Inferior parietal cortex (tissue), 1 donor: ENCODE results near the gene RHBG.
A peak's percentile ranks its signal among the peaks of the same experiment; 100 is the strongest.
"Not testable (repeated sequence)": the region's sequence is repeated elsewhere in the genome, so short reads cannot be mapped to it uniquely, and the experiment has no call there.

Experiments
- DNase-seq: peaks from one replicate; pipeline ENCODE4 v3.0.0-alpha.2; 2016; ENCODE audit errors: extremely low spot score

The RHBG gene

DNA sequence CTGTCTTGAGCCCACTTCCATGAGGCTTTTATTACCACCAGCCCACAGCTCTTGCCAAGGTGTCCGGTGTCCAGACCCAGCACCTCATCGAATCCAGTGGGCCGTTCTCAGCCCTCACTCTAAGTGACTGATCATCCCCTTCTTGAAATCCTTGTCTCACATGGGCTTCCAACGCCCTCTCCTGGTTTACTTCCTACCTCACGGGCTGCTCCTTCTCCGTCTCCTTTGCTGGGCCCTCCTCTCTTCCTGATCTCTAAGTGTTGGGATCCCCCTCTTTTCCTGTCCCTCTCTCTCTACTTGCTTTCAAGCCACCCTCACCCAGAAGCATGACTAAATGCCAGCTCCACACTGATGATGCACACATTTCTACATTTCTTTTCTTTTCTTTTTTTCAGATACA lies 9.0 kb upstream of the RHBG start:
- DNase-seq: no peak

GRCh38 chr1:156360534-156360933 lies 8.5 kb upstream of the RHBG start:
- DNase-seq: no peak

GRCh38 chr1:156365754-156366153 lies 3.3 kb upstream of the RHBG start:
- no peak for DNase-seq

- DNase-seq: no peak
These were observed 2.4 kb upstream of the RHBG start for GRCh38 chr1:156366378-156367166.

GRCh38 chr1:156367383-156368156 lies 1.4 kb upstream of the RHBG start:
- no peak for DNase-seq

DNA sequence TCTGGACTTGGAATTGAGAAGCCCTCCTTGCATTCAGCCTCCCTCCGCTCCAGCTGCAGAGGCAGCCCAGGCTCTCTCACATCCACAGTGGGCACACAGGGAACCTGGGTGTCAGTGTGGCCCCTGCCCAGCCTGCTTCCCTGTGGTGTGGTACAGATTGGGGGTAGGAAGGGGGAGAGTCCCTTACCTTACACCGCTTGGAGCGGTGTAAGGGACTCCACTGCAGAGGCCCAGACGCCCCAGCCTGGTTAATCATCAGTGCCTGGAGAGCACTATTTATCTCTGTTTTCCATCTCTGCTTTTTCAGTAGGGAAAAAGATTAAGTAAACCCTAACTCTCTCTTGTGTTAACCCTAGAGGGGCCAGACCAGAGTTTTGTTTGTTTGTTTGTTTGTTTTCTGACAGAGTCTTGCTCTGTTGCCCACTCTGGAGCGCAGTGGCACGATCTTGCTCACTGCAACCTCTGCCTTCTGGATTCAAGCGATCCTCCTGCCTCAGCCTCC lies 803 bp upstream of the RHBG start:
- DNase-seq: no peak

DNA sequence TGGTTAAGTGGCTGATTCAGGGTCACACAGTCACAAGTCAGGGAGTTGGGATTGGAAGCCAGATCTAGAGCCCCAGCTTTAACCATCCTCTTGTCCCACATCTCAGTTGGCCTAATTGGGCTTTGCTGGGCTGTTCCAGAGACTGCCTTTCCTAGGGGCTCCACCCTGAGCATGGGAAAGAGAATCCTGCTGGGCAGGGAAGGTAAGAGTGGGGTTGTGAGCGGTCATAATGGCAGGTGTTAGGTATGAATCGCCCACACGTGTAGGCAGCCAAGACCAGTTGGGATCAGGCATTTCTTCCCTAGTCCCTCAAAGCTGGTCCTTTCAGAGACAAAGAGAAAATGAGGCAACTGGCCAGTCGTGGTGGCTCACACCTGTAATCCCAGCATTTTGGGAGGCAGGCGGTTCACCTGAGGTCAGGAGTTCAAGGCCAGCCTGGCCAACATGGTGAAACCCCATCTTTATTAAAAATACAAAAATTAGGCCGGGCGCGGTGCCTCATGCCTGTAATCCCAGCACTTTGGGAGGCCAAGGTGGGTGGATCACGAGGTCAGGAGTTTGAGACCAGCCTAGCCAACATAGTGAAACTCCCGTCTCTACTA lies 775 bp downstream of the RHBG start:
- not testable (repeated sequence) for DNase-seq

DNA sequence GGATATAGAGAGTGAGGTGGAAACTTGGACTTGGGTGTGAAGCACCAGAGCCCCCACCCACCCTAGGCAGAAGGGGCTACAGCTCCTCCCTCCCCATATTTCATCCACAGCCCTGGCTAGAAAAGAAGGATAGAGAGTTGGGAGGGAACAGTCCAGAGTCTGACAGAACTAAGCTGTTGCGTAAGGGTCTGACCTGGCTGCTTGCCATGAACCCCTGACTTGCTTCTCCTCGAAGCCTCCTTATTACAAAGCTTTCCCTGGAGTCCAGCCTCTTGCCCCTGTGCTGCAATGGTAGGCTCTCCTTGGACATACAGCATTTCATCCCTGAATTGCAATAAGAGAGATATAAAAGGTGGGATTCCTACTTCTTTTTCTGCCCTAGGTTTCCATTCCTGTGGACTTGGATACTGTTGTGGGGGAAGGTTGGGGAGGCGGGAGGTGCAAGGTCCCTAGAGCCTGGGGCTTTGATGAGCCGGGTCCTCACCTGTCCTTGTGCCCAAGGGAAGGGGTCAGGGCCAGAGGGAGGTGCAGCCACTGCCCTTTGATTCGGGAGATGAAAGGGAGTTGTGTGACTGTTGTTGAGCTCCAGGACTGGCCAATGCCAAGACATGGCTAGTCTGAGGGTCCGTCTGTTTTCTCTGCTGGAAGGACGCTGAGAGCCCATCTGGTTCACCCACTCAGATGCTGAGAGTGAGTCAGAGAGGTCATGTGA lies 2.7 kb downstream of the RHBG start:
- no peak for DNase-seq

DNA sequence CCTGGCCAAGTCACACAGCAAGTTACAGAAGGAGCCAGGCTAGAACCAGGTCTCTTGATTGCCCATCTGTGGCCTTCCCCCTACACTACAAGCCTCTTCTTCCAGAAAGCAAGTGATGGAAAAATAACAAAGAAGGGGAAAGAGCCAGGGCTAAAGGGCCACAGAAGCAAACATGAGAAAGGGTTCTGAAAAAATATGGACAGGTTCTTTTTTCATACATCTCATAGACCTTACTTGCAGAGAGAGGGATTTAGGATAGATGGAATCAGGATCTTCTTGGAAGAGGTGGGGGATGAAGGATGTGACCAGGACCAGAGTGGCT lies 3.2 kb downstream of the RHBG start:
- DNase-seq: no peak

DNA sequence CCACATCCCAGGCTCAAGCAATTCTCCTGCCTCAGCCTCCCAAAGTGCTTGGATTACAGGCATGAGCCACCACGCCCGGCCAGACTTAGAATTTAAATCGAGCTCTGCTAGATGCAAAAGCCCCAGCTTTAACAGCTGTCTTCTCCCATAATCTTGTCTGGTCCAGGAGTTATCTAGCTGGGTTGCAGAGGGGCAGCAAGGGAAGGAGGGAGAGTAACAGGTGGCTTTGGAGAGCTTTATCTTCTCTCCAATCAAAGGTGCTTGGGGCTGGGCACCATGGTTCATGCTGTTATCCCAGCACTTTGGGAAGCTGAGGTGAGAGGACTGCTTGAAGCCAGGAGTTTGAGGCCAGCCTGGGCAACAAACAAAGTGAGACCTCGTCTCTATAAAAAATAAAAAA lies 3.9 kb downstream of the RHBG start:
- no peak for DNase-seq

DNA sequence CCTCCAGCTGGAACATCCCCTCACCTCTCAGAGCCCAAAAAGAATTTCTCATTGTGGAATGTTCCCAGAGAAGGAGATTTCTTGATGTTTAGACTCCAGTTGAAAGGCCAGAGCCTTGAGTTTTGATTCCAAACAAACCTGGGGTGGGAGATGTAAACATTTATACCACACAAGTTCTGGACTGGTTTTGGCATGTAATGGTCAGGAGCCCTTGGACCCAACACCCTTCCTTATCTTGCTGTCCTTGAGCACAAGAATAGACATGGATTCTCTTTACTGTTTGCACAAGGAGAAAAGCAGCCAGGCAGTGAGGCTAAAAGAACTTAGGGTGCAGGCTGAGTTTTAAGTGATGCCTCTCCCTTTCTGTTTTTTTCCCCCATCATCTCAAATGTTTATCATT lies 4.5 kb downstream of the RHBG start:
- no peak for DNase-seq

DNA sequence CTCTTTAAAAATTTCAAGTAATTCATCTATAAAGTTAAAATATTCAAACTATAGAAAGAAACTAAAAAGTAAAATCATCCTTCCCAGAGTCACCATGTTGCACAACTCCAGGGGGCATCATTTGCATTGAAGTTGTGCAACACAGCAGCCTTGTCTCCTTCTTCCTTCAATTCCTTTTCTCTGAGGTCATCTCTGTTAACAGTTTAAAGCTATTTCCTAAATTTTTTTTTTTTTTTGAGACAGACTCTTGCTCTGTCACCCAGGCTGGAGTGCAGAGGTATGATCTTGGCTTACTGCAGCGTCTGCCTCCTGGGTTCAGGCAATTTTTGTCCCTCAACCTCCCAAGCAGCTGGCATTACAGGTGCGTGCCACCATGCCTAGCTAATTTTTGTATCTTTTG lies 7.1 kb downstream of the RHBG start:
- DNase-seq: no peak

GRCh38 chr1:156376958-156377919 lies 8.2 kb downstream of the RHBG start:
- DNase-seq: no peak

DNA sequence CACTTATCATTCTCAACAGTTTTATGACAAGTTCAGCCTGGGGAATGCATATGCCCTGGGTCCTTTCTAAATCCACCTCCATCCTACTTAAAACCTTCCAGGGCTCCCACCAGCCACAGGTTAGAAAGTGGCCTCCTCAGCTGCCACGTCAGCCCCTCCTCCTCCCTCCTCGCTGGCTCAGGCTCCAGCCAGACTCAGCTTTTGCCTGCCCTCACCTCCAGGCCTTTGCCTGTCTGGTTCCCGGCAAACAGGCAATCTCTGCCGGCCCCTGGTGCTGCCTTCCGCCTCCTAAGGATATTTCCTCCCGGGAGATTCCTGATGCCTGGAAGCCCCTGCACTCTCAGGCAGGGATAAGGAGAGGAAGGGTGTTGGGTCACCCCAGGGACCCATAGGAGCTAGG lies 9.5 kb downstream of the RHBG start:
- DNase-seq: no peak

DNA sequence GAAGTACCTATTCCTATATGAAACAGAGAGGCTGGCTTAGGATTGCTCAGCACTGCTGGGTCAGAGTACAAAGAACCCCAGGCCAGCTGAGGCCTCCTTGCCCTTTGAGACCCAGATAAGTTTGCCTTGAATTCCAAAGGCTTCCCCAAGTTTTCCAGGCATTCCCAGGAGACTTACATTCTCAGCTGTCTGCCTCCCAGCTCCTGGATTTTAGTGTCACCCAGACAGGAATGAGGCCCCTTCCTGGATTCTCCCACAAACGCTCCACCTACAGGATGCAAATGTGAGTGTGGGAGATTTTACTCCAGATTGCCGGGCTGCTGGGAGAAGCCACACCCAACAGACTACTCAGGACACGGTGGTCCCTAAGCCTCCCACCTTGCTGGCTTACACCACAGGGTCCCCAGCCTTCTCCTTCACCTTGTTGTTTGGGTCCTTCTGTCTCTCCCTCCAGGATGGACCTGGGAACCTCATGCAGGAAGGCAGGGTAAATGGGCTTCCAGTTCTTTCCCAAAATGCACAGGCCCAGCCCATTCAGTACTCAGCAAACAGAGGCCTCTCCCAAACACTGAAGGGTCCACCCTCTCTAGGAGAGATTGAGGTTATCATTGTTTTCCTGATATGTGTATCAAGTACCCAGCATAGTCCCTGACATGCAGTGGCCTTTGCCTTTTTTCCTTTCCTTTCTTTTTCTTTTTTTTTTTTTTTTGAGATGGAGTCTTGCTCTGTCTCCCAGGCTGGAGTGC lies 10.6 kb downstream of the RHBG start:
- no peak for DNase-seq

GRCh38 chr1:156382561-156382960 lies 13.6 kb downstream of the RHBG start:
- no peak for DNase-seq

- peak; percentile 85 for DNase-seq
These were observed 14.0 kb downstream of the RHBG start for GRCh38 chr1:156383023-156383422.

DNA sequence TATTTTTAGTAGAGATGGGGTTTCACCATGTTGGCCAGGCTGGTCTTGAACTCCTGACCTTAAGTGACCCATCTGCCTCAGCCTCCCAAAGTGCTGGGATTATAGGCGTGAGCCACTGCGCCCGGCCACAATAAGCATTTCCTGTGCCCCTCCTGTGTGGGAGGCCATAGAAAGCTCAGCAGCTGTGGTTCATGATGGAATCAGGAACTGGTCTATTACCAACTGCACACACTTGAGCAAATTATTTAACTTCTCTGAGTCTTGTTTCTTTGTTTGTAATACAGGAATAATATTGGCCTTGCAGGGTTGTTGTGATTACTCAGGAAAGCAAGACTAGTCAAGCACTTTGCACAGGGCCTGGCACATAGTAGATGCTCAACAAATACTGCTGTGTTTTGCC lies 15.0 kb downstream of the RHBG start:
- no peak for DNase-seq

DNA sequence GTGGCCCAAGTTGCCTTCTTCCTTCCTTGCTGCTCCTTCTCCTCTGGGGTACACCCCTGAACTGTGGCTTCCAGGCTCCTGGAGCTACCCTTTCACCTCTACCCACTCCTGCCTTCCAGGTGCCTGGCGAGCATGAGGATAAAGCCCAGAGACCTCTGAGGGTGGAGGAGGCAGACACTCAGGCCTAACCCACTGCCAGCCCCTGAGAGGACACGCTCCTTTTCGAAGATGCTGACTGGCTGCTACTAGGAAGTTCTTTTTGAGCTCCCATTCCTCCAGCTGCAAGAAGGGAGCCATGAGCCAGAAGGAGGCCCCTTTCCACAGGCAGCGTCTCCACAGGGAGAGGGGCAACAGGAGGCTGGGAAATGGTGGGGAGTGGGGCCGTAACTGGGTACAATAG lies 15.6 kb downstream of the RHBG start:
- DNase-seq: no peak

- DNase-seq: peak; percentile 90
These were observed 16.6 kb downstream of the RHBG start for GRCh38 chr1:156385534-156386031.
